Limb (tissue), 2 donors: ENCODE results near the gene RAB4A.

Experiments used
- DNase-seq, 2 donors: peaks; one replicate each; pipeline ENCODE4 v3.0.0-alpha.2; 2016; ENCODE audit errors: extremely low spot score in 2 of 2

Gene RAB4A, protein sequence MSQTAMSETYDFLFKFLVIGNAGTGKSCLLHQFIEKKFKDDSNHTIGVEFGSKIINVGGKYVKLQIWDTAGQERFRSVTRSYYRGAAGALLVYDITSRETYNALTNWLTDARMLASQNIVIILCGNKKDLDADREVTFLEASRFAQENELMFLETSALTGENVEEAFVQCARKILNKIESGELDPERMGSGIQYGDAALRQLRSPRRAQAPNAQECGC

DNA sequence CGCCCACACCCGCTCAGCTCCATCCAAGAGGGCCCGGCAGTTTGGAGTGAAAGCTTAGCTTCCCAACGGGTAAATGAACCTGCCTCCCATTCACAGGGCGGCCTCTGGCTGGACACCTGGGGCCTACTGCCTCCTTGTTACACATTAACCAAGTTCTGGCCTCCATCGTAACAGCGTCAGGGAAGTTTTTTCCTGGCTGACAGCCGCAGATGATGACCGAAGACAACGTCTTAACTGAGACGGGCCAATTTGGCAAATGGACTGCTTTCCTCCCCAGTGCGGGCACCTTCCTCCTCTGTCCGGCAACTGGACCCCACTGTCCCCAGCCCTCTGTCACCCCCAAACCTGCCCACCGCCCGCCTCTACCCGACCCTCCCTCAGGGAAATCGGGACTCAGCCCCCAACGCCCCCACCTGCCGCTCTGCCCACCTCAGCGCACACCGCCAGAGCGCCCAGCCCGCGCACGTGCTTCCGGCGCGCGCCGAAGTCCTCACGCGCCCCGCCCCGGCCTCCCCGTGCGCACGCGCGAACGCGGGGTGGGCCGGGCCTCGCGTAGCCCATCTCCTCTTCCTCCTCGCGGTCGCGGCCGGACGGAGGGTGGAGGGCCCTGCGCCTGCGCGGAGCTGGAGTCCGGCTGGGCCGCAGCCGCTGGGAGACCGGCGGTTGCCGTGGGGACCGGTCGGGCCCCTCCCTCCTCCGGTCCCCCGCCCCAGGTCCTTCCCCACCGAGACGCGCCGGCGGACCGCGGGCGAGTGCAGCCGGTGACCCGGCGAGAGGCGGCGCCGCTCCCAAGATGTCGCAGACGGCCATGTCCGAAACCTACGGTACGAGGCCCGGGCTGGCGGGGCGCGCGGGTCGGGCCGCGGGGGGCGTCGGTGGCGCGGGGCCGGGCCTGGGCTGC, at the start of gene RAB4A:
TSS of gene RAB4A (plus strand) at position 565 of the 901 bp plus-strand sequence. CDS start at position 794, 229 bp downstream.
- DNase-seq: peak; percentile 82 to 90

DNA sequence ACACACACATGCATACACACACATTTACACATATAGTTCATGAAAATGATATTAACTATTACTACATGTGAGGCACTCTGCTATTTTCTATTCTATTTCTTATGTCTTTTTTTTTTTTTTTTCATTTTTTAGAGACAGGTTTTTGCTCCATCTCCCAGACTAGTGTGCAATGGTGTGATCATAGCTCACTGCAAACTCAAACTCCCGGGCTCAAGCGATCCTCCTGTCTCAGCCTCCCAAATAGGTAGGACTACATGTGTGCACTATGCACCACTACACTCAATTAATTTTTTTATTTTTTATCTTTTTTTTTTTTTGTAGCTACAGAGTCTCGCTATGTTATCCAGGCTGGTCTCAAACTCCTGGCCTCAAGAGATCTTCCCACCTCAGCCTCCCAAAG, 48.8 kb upstream of the RAB4A start:
- DNase-seq: no peak

DNA sequence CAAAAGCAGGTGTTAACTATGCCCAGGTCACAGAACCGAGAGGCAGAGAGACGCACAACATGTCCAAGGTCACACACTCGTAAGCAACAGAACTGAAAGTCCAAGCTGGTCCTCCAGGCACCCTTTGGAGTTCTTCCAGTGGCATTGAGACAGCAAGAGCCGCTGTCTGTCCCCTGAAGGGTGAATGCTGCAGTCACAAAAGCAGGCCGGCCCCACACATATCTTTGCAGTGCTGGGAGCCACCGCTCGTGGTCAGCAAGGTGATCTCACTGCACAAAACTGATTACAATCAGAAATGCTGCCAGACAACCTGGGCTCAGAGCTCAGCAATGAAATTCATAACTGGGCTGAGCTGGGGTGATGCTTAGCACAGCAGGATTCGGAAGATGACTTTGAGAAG, 47.4 kb upstream of the RAB4A start:
- no peak for DNase-seq

DNA sequence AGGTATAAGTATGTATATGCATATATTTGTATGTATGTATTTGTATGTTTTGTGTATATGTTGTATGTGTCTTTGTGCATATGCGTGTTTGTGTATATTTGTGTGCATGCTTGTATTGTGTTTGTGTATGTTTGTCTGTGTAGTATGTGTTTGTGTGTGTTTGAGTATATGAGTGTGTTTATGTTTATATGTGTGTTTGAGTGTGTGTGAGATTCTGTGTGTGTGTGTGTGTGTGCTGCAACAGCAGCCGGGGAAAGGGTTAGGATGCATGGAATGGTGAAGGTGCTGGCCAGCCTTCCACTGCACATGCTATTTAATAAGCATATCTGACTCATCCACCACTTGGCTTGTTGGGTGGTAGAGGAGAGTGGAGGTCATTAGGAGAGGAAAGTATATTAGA, 46.6 kb upstream of the RAB4A start:
- DNase-seq: no peak

DNA sequence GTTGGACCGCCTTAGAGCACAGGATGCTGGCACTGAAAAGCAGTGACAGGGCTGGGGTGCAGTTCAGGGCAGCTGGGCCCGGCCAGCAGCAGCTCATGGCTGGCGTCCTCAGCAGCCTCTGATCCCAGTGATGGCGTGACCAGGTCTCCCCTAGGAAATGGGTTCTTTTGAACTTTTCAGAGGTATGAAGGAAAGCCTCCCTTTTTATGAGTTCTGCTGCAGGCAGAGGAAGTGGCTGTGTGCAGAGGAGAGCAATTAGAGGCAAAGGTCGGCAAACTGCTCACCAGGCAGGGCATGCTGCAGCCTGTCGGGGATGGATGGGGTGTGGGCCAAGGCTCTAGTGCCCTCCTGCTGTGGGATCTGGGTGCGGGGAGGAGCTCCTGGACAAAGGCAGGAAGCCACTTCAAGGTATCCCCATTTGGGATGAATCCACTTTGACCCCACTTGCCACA, 45.6 kb upstream of the RAB4A start:
- DNase-seq: no peak

DNA sequence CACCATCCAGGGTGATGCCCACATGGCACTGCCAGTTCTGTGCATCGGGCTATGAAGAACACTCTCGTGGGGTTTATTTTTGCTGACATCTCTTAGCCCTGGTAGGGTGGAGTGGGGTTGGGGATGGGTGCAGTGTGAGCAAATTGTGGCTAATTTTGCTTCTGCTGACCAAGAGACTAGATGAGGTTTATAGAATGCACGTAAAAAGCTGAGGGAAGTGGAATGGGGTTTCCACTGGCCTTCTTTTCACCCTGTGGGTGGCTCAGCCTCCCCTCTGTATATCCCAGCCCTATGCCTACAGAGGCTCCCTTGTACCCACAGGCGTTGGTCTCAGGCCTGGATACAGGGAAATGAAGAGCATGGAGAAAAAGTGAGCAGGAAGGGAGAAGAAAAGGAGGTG, 44.1 kb upstream of the RAB4A start:
- no peak for DNase-seq

DNA sequence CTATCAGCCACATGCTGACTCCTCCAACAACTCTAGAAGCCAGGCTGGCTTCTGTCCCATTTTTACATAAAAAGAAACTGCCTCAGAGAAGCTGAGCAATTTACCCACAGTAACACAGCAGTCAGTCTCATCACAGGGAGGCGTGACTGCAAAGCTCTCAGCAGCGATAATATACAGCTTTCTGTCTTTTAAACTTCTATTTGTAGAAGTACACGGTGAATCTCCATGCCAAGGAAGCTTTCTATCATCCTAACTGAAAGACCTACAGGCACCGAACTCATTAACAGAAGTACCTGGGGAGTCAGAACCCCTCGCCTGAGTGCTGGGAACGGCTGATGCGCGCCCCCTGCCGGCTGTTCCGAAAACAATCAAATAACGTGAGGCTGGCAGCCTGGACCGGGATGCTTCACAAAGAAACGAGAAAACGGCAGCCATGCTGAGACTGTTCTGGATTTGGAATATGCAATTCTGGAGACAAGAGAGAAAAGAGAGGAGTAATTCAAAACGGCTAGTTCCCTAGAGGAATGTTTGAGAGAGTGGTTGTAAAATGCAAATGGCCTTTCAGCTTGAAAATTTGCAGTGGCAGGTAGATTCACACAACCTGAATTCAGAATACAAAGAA, 43.5 kb upstream of the RAB4A start:
- DNase-seq: peak; percentile 72 to 90

DNA sequence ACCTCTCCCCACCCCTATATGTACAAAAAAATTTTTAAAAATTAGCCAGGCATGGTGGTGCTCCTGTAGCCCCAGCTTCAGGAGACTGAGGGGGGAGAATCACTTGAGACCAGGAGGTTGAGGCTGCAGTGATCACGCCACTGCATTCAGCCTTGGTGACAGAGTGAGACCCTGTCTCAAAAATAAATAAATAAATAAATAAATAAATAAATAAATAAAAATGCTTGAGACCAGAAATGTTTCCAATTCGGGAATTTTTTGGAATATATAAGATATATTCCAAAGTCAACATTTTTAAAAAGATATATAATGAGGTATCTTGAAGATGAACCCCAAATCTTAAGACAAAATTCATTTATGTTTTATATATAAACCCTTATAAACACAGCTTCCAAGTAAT, 42.4 kb upstream of the RAB4A start:
- DNase-seq: no peak

DNA sequence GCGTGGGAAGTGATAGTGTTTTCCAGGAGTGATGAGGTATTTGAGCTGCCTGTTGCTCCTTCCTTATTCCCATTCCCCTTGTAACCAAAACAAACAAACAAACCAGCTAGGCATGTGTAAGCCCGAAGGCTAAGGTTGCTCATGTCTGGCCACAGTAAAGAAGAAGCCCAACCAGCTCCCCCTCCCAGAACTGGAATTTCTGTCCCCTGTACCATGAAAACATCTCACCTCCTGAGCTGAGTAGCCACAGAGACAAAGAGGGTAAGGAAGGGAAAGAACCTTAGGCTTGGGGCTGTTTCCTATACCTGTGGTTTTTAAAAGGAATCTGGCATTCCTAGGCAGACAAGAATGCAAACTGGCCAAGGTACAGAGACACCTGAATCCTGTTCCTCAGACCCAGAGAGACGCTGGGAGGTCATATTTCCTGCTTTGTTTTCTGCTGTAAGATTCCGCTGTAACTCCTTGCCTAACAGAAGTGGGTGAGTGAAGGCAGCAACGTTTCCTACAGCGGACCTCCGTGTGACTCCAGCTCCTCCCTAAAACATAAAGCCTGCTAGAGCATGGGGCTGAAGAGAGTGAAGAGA, 41.7 kb upstream of the RAB4A start:
- DNase-seq: no peak

DNA sequence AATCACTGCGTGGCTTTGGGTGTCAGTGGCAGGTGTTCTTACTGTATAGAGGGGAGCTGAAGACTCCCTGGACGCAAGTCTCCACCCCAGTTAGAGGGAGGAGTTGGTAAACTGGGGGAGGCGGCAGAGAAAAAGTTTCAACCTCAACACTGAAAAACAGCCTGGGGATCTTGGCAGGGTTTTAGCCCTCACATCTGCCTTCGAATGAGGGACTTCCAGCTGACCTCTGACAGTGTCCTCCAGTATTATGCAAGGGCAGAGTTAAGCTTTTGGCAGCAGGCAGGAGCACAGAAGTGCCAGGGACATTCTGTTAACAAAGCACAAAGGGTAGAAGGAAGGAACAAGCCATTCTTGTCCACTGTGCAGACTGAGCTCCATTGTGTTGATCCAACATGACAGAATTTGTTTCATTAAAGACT, 41.2 kb upstream of the RAB4A start:
- no peak for DNase-seq

DNA sequence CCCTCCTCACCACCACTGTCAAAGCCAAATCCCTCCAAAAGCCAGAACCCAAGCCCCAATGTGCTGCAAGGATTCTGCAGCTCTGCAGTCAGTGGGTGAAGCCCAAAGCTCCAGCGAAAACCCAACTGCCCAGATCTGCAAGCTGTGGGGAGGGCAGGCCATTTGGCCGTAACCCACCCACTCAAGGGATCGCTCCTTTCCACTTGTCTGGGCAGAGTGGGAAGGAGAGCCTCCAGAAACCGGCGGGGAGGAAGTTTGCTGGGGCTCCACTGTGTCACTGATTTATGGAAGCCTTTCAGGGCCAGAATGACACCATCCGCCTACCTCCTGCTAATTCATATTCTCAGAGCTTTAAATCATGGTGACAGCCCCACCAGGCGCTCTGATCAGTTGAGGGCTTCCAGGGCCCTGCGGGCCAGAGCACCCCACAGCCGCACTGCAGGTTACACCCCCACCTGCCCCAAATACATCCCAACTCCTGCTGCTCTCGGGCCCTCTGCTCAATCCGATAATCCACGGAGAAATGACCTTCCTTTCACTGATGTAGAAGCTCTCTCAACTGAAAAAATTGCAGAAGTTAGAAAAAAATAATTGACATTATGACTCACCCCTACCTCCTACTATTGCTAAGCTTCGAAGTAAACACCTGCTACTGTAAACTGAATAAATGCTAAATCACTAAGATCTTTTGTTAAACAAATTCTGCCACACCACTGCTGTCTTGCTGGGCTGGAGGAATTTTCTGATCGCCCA, 40.6 kb upstream of the RAB4A start:
- no peak for DNase-seq

DNA sequence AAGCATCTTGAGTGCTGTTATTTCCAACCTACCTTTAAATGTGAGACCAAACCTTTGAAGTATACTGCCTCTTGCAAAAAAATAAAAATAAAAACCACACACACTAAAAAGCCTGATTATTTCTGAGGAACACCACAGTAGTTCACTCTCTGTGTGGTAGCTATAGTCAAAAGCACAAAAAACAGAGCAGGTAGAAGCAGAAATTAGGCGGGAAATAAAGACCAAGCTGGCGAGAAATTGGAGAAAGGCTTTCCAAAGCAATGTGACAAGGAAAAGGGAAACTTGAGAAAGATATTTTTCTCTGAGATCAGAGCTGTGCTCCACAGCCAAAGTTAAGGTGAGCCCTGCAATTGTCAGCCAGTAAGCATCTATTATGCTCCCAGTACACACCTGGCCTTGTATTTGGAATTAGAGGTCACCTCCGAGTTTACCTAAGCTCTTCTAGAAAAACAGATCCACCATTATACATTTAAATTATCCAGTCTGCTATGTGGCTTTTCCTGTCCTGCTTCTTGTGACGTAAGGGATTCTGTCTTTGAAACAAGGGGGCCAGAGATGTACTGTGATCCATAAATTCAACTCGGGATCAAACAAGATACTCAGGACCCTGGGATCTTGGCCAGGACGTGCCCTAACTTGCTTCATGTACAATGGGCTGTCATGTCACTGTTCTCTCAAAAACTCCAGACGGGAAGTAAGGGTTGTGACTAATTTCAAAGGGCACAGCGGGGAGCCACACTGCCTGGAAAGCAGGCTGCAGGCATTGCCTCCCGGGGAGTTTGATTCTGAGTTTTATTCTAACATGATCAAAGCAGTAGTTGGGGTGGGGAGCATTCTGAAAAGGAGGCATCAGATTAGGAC, 39.8 kb upstream of the RAB4A start:
- no peak for DNase-seq

DNA sequence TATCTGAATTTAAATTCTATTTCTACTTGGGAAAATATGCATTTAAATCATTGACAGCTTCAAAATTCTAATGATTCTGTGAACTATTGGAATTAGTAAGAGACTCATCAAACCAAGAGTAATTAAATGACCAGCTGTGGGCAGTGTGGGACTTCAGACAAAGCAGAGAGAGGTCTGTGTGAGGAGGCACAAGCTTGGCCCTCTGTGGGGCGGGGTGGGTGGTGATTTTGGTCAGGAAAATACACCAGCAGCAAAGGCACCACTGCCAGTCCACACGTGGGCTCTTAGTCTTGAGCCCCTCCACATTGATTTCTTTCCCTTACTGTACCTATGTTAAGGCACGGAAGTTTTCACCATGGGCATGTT, 39.2 kb upstream of the RAB4A start:
- DNase-seq: no peak

DNA sequence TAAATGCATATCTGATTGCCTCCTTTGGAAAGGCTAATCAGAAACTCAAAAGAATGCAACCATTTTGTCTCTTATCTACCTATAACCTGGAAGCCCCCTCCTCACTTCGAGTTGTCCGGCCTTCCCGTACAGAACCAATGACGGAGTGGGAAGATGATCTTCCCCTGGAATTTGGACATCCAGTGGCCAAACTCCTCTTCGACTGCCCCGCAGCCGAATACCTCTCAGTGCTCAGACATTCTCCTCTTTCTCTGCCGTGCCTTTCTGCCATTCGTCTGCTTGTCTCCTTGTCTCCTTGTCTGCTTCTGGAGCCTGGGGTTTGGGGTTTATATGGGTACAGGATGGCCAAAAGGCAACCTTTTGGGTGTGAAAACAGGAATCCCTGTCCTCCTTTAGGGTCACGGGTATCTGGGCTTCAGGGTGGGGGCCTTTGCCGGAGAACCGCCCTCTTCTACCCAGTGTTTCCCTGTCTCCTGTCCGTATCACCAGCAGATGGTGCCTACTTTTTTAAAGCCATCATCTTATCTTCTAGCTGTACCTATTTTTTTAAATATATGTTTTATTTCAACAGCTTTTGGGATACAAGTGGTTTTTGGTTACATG, 35.9 kb upstream of the RAB4A start:
- no peak for DNase-seq

DNA sequence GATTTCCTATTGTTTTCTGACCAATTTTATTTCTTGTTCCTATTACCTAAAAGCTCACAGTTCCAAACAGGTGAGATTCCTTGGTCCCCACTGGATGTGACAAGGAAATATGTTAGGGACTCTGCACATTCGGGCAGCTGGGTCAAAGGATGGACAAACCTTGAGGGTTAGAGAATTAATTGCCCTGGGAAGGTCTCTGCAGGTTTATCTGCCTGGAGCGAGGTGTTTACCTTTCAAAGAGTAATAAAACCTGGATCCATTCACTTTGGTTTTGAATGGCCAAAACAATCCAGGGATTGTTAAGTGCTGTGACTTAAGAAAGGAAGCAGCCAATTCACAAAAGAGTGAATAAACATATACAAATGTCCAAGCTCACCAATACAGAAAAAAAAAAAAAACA, 33.6 kb upstream of the RAB4A start:
- DNase-seq: no peak

DNA sequence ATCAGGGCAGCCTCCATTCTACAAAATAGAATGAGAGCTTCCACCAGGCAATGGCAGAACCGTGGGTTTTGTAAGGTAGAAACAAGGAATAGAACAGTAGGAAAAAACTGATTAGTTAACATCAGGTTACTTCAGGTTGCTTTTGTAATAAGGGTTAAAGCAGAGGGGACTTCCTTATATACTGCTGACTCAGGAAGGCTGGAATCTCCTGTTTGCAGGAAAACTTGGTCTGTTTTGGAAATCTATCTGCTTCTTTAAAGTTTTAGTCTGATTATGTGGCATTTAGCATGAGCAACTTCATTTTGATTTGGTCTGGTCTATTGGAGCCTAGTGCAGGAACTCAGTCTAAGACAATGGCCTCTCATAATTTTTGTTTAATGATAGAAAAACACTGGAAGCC, 32.7 kb upstream of the RAB4A start:
- no peak for DNase-seq

DNA sequence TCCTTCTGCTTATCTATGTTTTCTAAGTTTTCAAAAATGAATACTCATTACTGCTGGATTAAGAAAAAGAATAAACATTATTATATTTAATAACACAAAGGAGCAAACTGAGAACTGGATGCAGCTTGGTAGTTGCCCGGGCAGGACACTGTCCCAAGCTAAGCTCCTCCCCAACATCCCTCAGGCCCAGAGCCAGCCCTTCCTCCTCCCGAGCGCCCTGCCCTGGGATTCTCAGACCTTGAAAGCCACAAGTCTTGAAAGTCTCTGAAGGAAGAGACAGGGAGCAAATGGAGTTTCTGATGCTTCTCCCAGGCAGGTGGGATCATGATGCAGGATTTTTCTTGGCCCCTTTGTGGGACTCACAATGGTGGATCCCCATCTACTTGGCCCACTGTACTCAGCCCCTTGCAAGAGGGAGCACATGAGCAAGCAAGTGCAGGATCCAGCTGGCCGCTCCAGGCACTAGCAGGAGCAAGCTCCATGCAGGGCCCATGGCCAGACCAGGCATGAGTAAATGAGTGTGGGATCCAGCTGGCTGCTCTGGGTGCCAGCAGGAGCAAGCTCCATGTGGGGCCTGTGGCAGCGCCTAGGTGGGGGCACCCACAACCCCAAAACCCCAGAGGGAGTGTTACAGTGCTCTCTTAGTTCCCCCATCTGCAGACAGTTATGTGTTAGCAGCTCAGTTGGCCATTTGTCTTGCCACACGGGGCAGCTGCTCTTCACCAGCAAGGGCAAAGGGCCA, 32.1 kb upstream of the RAB4A start:
- DNase-seq: no peak

DNA sequence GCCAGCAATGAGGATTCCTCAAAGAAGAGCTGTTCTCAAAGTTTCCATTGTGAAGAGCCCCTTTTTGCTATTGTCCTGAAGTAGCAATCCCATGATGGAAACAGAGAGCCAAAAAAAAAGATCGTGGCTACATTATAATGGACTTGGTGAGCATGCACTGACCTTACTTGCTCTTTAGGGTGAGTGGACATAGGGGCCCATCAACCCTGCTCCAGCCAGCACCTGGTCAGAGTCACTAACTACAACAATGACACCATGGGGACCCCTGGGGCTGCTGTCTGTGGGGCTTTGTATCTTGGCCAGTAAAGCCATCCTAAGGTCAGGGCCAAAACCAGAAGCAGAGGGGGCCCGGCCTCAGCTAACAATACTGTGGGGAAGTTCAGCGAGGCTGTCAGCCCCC, 30.4 kb upstream of the RAB4A start:
- DNase-seq: no peak

DNA sequence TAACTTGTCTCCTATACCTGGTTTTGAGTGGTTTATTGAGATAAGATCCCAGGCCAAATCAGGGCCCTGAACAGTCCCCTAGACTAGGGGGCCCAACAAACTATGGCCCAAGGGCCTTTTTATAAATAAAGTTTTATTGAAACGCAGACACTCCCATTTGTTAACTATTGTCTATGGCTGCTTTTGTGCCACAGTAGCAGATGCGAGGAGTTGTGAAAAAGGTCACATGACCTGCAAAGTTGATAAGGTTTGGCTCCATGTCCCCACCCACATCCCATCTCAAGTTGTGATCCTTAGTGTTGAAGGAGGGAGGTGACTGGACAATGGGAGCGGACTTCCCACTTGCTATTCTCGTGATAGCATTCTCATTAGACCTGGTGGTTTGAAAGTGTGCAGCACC, 29.5 kb upstream of the RAB4A start:
- no peak for DNase-seq
